ENCODE results near the gene PDZD4. TPM values are rescaled to one million over a fixed set of nuclear protein-coding genes. Genes with fewer than 3 reads are reported as not detected.

Gene PDZD4
- total RNA-seq, 4 donors from 2014 or later = 2.2 to 6.4 (median 4.6) TPM

GRCh38 chrX:153801669-153802068, 28.7 kb downstream of the PDZD4 start:
- DNase-seq (ENCODE audit: low spot score in 2 of 2) = no peak

GRCh38 chrX:153800746-153801145, 29.6 kb downstream of the PDZD4 start:
- intact Hi-C loops (cut with DNase I; ENCODE audit: low total_unique reads) = no loop called here
- no peak for DNase-seq (ENCODE audit: low spot score in 2 of 2)
- WGBS, 2 donors = 86 to 87% methylated on average over 7 of the region's 7 CpGs
- TF ChIP-seq, protein P1, sequence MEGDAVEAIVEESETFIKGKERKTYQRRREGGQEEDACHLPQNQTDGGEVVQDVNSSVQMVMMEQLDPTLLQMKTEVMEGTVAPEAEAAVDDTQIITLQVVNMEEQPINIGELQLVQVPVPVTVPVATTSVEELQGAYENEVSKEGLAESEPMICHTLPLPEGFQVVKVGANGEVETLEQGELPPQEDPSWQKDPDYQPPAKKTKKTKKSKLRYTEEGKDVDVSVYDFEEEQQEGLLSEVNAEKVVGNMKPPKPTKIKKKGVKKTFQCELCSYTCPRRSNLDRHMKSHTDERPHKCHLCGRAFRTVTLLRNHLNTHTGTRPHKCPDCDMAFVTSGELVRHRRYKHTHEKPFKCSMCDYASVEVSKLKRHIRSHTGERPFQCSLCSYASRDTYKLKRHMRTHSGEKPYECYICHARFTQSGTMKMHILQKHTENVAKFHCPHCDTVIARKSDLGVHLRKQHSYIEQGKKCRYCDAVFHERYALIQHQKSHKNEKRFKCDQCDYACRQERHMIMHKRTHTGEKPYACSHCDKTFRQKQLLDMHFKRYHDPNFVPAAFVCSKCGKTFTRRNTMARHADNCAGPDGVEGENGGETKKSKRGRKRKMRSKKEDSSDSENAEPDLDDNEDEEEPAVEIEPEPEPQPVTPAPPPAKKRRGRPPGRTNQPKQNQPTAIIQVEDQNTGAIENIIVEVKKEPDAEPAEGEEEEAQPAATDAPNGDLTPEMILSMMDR (IDR thresholded peaks at IDR 0.05) = no peak
- no peak for TF ChIP-seq POLR2A (IDR thresholded peaks at IDR 0.05)
- no peak overlapping the region for H3K4me3 ChIP-seq (ENCODE audit: low read depth, poor library complexity, severe bottlenecking)

More at GRCh38 chrX:153801669-153802068, 28.7 kb downstream of the PDZD4 start:
- WGBS, 2 donors = 74 to 100% methylated on average over 2 to 6 of the region's 8 CpGs
- TF ChIP-seq, protein P1 (IDR thresholded peaks at IDR 0.05) = no peak
- TF ChIP-seq POLR2A (IDR thresholded peaks at IDR 0.05) = no peak
- no peak overlapping the region for H3K4me3 ChIP-seq (ENCODE audit: low read depth, poor library complexity, severe bottlenecking)
- intact Hi-C loops (cut with DNase I; ENCODE audit: low total_unique reads) = no loop called here

- WGBS, 2 donors = 60 to 72% methylated on average over 7 to 15 of the region's 16 CpGs
- no peak for DNase-seq (ENCODE audit: low spot score in 2 of 2)
- H3K4me3 ChIP-seq (ENCODE audit: low read depth, poor library complexity, severe bottlenecking) = no peak overlapping the region
- TF ChIP-seq, protein P1 (IDR thresholded peaks at IDR 0.05) = no peak
- no peak for TF ChIP-seq POLR2A (IDR thresholded peaks at IDR 0.05)
- intact Hi-C loops (cut with DNase I; ENCODE audit: low total_unique reads) = no loop called here
These were observed 30.1 kb downstream of the PDZD4 start for GRCh38 chrX:153800177-153800722.

- no peak for TF ChIP-seq POLR2A (IDR thresholded peaks at IDR 0.05)
- TF ChIP-seq, protein P1 (IDR thresholded peaks at IDR 0.05) = no peak
- no peak for DNase-seq (ENCODE audit: low spot score in 2 of 2)
- H3K4me3 ChIP-seq (ENCODE audit: low read depth, poor library complexity, severe bottlenecking) = no peak overlapping the region
- intact Hi-C loops (cut with DNase I; ENCODE audit: low total_unique reads) = no loop called here
- WGBS, 2 donors = 69 to 82% methylated on average over 3 to 5 of the region's 5 CpGs
These were observed 31.0 kb downstream of the PDZD4 start for GRCh38 chrX:153799326-153799725.

GRCh38 chrX:153797415-153798015, 32.8 kb downstream of the PDZD4 start:
- WGBS, 2 donors = 94 to 100% methylated on average over 3 to 15 of the region's 15 CpGs
- no peak for DNase-seq (ENCODE audit: low spot score in 2 of 2)
- H3K4me3 ChIP-seq (ENCODE audit: low read depth, poor library complexity, severe bottlenecking) = no peak overlapping the region
- intact Hi-C loops (cut with DNase I; ENCODE audit: low total_unique reads) = no loop called here
- no peak for TF ChIP-seq POLR2A (IDR thresholded peaks at IDR 0.05)
- TF ChIP-seq, protein P1 (IDR thresholded peaks at IDR 0.05) = no peak

Measured in lower leg skin (tissue), 4 donors.